Measurements from ENCODE around the gene CADPS.

CADPS gene

DNA sequence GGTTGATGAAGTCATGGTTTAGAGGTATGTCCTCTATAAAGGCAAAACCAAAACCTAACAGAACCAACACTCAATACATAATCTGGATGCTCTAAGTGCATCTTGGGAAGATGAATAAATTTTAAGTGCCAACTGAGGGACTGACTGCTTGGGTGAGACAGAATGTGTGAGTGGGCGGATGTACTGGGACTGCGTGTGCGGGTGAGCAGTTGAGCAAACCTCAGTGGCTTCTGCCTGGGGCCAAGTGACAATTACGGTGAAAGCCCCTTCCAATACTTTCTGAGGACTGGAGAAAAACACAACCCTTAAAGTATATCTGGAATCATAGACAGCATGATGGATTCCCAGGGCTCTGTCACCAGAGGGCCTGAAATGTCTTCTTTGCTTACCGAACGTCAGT lies 421.8 kb downstream of the CADPS start:
- ATAC-seq = no peak
- TF ChIP-seq ZC3H10 (CRISPR knock-in tag; IDR thresholded peaks at IDR 0.05) (no peak), SNAI2 (CRISPR knock-in tag; IDR thresholded peaks at IDR 0.05) (no peak), PPARA (CRISPR knock-in tag; IDR thresholded peaks at IDR 0.05; ENCODE audit: borderline replicate concordance) (no peak), ZFP30 (CRISPR knock-in tag; IDR thresholded peaks at IDR 0.05) (no peak), TCF4 (CRISPR knock-in tag; IDR thresholded peaks at IDR 0.05; ENCODE audit: borderline replicate concordance) (no peak), TSHZ2 (CRISPR knock-in tag; IDR thresholded peaks at IDR 0.05) (no peak), PATZ1 (CRISPR knock-in tag; IDR thresholded peaks at IDR 0.05; ENCODE audit: borderline replicate concordance) (no peak), TOX (CRISPR knock-in tag; IDR thresholded peaks at IDR 0.05; ENCODE audit: borderline replicate concordance) (no peak), ZNF8 (CRISPR knock-in tag; IDR thresholded peaks at IDR 0.05) (no peak), GLIS3 (CRISPR knock-in tag; IDR thresholded peaks at IDR 0.05) (no peak), ZFP3 (CRISPR knock-in tag; IDR thresholded peaks at IDR 0.05) (no peak), OSR1 (CRISPR knock-in tag; IDR thresholded peaks at IDR 0.05) (no peak), POU6F1 (CRISPR knock-in tag; IDR thresholded peaks at IDR 0.05; ENCODE audit: borderline replicate concordance, low read depth) (no peak)

DNA sequence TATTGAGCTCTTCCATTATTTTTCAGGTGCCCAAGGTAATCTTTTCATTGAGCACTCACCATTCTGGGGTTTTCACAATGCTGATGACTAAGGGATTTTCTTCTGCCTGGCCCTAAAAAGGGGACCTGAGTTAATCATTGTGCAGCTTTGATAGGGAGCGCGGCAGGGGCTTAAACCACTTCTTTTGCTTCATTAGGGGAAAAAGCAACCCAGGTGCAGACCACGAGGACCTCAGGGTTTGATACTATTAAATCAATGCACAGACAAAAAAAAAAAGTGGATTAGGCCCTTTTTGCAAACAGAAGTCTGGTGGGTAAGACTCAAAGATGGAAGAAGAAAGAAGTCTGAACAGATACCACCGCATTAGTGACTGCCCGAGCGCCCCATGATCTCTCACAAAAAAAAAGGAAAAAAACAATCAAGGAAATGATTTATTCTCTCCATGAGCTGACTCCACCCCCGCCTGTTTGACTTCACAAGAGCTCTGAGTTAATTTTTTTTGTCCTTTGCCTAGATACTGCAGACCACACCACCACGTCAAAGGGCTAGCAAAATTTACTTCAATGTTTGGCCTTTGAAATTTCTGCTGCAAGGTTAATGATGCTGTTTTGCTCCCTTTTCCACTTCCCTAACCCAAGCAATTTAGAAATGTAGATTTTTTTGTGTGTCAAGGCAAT lies 423.9 kb downstream of the CADPS start:
- TF ChIP-seq GLIS3 (CRISPR knock-in tag; IDR thresholded peaks at IDR 0.05) = no peak
- no peak for TF ChIP-seq ESRRG (CRISPR knock-in tag; IDR thresholded peaks at IDR 0.05)
- no peak for TF ChIP-seq ISL1 (CRISPR knock-in tag; IDR thresholded peaks at IDR 0.05)
- TF ChIP-seq TOX (CRISPR knock-in tag; IDR thresholded peaks at IDR 0.05; ENCODE audit: borderline replicate concordance) = no peak
- no peak for TF ChIP-seq PATZ1 (CRISPR knock-in tag; IDR thresholded peaks at IDR 0.05; ENCODE audit: borderline replicate concordance)
- TF ChIP-seq ZNF70 (CRISPR knock-in tag; IDR thresholded peaks at IDR 0.05) = no peak
- ATAC-seq = no peak

DNA sequence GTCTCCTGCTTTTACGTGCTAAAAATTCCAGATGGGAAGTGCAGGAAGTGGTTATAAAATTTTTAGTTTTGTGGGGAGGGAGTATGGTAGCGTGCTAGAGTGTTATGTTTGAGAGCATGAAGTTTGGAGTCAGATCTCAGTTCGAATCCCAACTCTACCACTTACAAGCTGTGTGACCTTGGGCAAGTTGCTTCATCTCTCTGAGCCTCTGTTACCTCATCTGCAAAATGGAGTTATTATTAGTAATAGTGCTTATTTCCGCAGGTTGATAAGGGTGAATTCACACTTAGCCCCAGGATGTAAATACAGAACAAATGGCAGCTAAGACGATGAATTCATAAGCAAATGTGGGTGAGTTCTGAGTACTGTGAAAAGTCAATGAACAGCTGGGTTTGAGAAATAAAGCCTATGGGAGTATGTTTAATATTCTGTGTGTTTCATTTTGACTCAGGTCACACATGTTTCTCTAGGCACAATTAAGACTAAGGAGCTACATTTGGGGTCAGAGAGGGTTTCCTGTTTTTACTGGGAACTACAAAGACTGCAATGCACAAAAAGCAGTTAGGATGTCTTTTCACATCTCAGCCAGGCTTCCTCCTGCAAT lies 428.8 kb downstream of the CADPS start:
- no peak for ATAC-seq
- TF ChIP-seq CSDC2 (CRISPR knock-in tag; IDR thresholded peaks at IDR 0.05) = no peak

- peak; percentile 40; the same call in 1 of the 3 replicates for ATAC-seq
- no peak for TF ChIP-seq ISL1 (CRISPR knock-in tag; IDR thresholded peaks at IDR 0.05)
- no peak for TF ChIP-seq ZNF8 (CRISPR knock-in tag; IDR thresholded peaks at IDR 0.05)
- TF ChIP-seq BACH2 (CRISPR knock-in tag; IDR thresholded peaks at IDR 0.05; ENCODE audit: borderline replicate concordance) = no peak
- TF ChIP-seq SNAI2 (CRISPR knock-in tag; IDR thresholded peaks at IDR 0.05) = no peak
Measured at GRCh38 chr3:62445275-62445674, 429.9 kb downstream of the CADPS start.
